ENCODE data around the gene TTC39C.

The TTC39C gene

GRCh38 chr18:24160086-24160485 lies 145.5 kb downstream of the TTC39C start:
- no peak overlapping the region for H3K4me3 ChIP-seq (ENCODE audit: low read depth, low read length)
- no peak for DNase-seq (ENCODE audit: low read depth)
- TF ChIP-seq MAX (IDR thresholded peaks at IDR 0.05; ENCODE audit: low read depth, low read length) (no peak), CTCF (IDR thresholded peaks at IDR 0.05; ENCODE audit: low read depth, low read length) (no peak), MYC (IDR thresholded peaks at IDR 0.05; ENCODE audit: low read depth, low read length) (no peak), POLR2A (IDR thresholded peaks at IDR 0.05; ENCODE audit: extremely low read depth, insufficient read length) (no peak)

GRCh38 chr18:24161304-24161703 lies 146.8 kb downstream of the TTC39C start:
- no peak for DNase-seq (ENCODE audit: low read depth)
- H3K4me3 ChIP-seq (ENCODE audit: low read depth, low read length): no peak overlapping the region
- TF ChIP-seq MYC (IDR thresholded peaks at IDR 0.05; ENCODE audit: low read depth, low read length): no peak
- no peak for TF ChIP-seq MAX (IDR thresholded peaks at IDR 0.05; ENCODE audit: low read depth, low read length)
- TF ChIP-seq CTCF (IDR thresholded peaks at IDR 0.05; ENCODE audit: low read depth, low read length): no peak
- TF ChIP-seq POLR2A (IDR thresholded peaks at IDR 0.05; ENCODE audit: extremely low read depth, insufficient read length): no peak

GRCh38 chr18:24168496-24168895 lies 153.9 kb downstream of the TTC39C start:
- TF ChIP-seq MAX (IDR thresholded peaks at IDR 0.05; ENCODE audit: low read depth, low read length): no peak
- no peak for TF ChIP-seq MYC (IDR thresholded peaks at IDR 0.05; ENCODE audit: low read depth, low read length)
- TF ChIP-seq CTCF (IDR thresholded peaks at IDR 0.05; ENCODE audit: low read depth, low read length): no peak
- TF ChIP-seq POLR2A (IDR thresholded peaks at IDR 0.05; ENCODE audit: extremely low read depth, insufficient read length): no peak
- no peak overlapping the region for H3K4me3 ChIP-seq (ENCODE audit: low read depth, low read length)

GRCh38 chr18:24170360-24170759 lies 155.8 kb downstream of the TTC39C start:
- H3K4me3 ChIP-seq (ENCODE audit: low read depth, low read length): no peak overlapping the region
- DNase-seq (ENCODE audit: low read depth): no peak
- TF ChIP-seq CTCF (IDR thresholded peaks at IDR 0.05; ENCODE audit: low read depth, low read length): no peak
- no peak for TF ChIP-seq MAX (IDR thresholded peaks at IDR 0.05; ENCODE audit: low read depth, low read length)
- TF ChIP-seq POLR2A (IDR thresholded peaks at IDR 0.05; ENCODE audit: extremely low read depth, insufficient read length): no peak
- no peak for TF ChIP-seq MYC (IDR thresholded peaks at IDR 0.05; ENCODE audit: low read depth, low read length)

More at GRCh38 chr18:24168496-24168895, 153.9 kb downstream of the TTC39C start:
- DNase-seq (ENCODE audit: low read depth): no peak

GRCh38 chr18:24173997-24174396 lies 159.4 kb downstream of the TTC39C start:
- TF ChIP-seq POLR2A (IDR thresholded peaks at IDR 0.05; ENCODE audit: extremely low read depth, insufficient read length): no peak
- no peak for TF ChIP-seq MAX (IDR thresholded peaks at IDR 0.05; ENCODE audit: low read depth, low read length)
- no peak for TF ChIP-seq MYC (IDR thresholded peaks at IDR 0.05; ENCODE audit: low read depth, low read length)
- TF ChIP-seq CTCF (IDR thresholded peaks at IDR 0.05; ENCODE audit: low read depth, low read length): no peak
- H3K4me3 ChIP-seq (ENCODE audit: low read depth, low read length): no peak overlapping the region
- DNase-seq (ENCODE audit: low read depth): no peak

Data from NB4 (cell line).